Ovary (tissue), 3 donors: ENCODE results near the gene HIPK2.

Experiments
- CTCF ChIP-seq, 3 donors: fragments of 450-650 bp in 2 of 3; fragments of 200-600 bp in 1 of 3; IDR thresholded peaks; one replicate each; pipeline versions ENCODE4 v1.5.1 to v1.8.0; 2016 to 2022; ENCODE audit warnings: antibody characterized with exemption in 3 of 3, mild to moderate bottlenecking in 1 of 3
- POLR2A ChIP-seq: fragments of 450-650 bp; IDR thresholded peaks from one replicate; pipeline ENCODE4 v1.6.1; 2017; ENCODE audit warnings: antibody characterized with exemption, mild to moderate bottlenecking, moderate library complexity
- donor health status: DM: no; HTN: no; CAD: no.

GRCh38 chr7:139772873-139773272, 4.9 kb downstream of the HIPK2 start:
- TF ChIP-seq POLR2A, result no peak
- TF ChIP-seq CTCF (IDR thresholded peaks at IDR 0.05), result no peak
